Omental fat pad (tissue), 4 donors: ENCODE results near the gene SLC26A11. TPM values are rescaled to one million over a fixed set of nuclear protein-coding genes. Genes with fewer than 3 reads are reported as not detected.
"Not testable (repeated sequence)": the region's sequence is repeated elsewhere in the genome, so short reads cannot be mapped to it uniquely, and the experiment has no call there.

ENCODE experiments used
- ATAC-seq: fragments of 150-250 bp; one replicate; pipeline ENCODE4 v1.9.1; 2016; ENCODE audit warnings: mild to moderate bottlenecking, moderate library complexity; ENCODE audit not compliant: low FRiP score
- DNase-seq: peaks from one replicate; pipeline ENCODE4 v3.0.0-alpha.2; 2019; ENCODE audit warnings: low spot score
- CTCF ChIP-seq, 3 donors: fragments of 450-650 bp; IDR thresholded peaks; one replicate each; pipeline ENCODE4 v1.5.1; 2016 to 2017; ENCODE audit warnings: antibody characterized with exemption in 3 of 3, mild to moderate bottlenecking in 3 of 3, moderate library complexity in 2 of 3
- total RNA-seq, 4 donors: library from RNA; depleted of rRNA; stranded (reverse); fragments of >200 nt; gene quantifications; one replicate each; pipeline ENCODE4 v1.1.0, GENCODE V29; 2016

SLC26A11 gene
- total RNA-seq, 4 donors from 2014 or later = 9.1 to 18.9 (median 11.3) TPM

- no peak for ATAC-seq
- DNase-seq = no peak
- no peak for TF ChIP-seq CTCF (IDR thresholded peaks at IDR 0.05)
Measured at GRCh38 chr17:80274331-80274730, 54.1 kb downstream of the SLC26A11 start.

GRCh38 chr17:80274871-80275449, 54.7 kb downstream of the SLC26A11 start:
- ATAC-seq (no peak), DNase-seq (no peak)
- TF ChIP-seq CTCF (IDR thresholded peaks at IDR 0.05) = no peak

GRCh38 chr17:80275857-80276256, 55.6 kb downstream of the SLC26A11 start:
- not testable (repeated sequence) for DNase-seq, ATAC-seq

- DNase-seq = no peak
- no peak for ATAC-seq
- TF ChIP-seq CTCF (IDR thresholded peaks at IDR 0.05) = no peak
Measured at GRCh38 chr17:80277751-80278671, 57.8 kb downstream of the SLC26A11 start.

- DNase-seq (no peak), ATAC-seq (peak; percentile 94)
- no peak for TF ChIP-seq CTCF (IDR thresholded peaks at IDR 0.05)
Measured at GRCh38 chr17:80279895-80280294, 59.7 kb downstream of the SLC26A11 start.

GRCh38 chr17:80281516-80281915, 61.3 kb downstream of the SLC26A11 start:
- DNase-seq = no peak
- no peak for ATAC-seq
- TF ChIP-seq CTCF (IDR thresholded peaks at IDR 0.05) = no peak

- TF ChIP-seq CTCF (IDR thresholded peaks at IDR 0.05) = no peak
- ATAC-seq (no peak), DNase-seq (no peak)
Measured at GRCh38 chr17:80283116-80283852, 63.1 kb downstream of the SLC26A11 start.
